Body of pancreas (tissue), 4 donors: ENCODE results near the gene BRD3.
"Not testable (repeated sequence)": the region's sequence is repeated elsewhere in the genome, so short reads cannot be mapped to it uniquely, and the experiment has no call there.

ENCODE experiments used
- POLR2A ChIP-seq, 3 donors: fragments of 450-650 bp; IDR thresholded peaks; one replicate each; pipeline ENCODE4 v1.6.1; 2016; ENCODE audit warnings: antibody characterized with exemption in 3 of 3, mild to moderate bottlenecking in 2 of 3
- TF ChIP-seq, protein P1 (sequence below), 7 experiments: fragments of 450-650 bp in 4 of 7; fragments of 200-600 bp in 3 of 7; sonication (generic) in 3 of 7; IDR thresholded peaks; one replicate each; pipeline ENCODE4 v1.5.1; 2016 to 2019; ENCODE audit warnings: antibody characterized with exemption in 7 of 7

GRCh38 chr9:134072683-134073082 lies 4.9 kb upstream of the BRD3 start:
- TF ChIP-seq, protein P1, sequence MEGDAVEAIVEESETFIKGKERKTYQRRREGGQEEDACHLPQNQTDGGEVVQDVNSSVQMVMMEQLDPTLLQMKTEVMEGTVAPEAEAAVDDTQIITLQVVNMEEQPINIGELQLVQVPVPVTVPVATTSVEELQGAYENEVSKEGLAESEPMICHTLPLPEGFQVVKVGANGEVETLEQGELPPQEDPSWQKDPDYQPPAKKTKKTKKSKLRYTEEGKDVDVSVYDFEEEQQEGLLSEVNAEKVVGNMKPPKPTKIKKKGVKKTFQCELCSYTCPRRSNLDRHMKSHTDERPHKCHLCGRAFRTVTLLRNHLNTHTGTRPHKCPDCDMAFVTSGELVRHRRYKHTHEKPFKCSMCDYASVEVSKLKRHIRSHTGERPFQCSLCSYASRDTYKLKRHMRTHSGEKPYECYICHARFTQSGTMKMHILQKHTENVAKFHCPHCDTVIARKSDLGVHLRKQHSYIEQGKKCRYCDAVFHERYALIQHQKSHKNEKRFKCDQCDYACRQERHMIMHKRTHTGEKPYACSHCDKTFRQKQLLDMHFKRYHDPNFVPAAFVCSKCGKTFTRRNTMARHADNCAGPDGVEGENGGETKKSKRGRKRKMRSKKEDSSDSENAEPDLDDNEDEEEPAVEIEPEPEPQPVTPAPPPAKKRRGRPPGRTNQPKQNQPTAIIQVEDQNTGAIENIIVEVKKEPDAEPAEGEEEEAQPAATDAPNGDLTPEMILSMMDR (IDR thresholded peaks at IDR 0.05): not testable (repeated sequence)
- TF ChIP-seq POLR2A (IDR thresholded peaks at IDR 0.05): not testable (repeated sequence)
